Trophoblast cell (in vitro differentiated cells and primary cell): ENCODE data around the gene PDSS1.

Source experiments
- DNase-seq, 2 donors: peaks; one replicate each; pipeline ENCODE4 v3.0.0-alpha.2; 2016
- H2AFZ ChIP-seq: 2 replicates; pipeline ENCODE4 v1.6.1; 2013; ENCODE audit warnings: low read length, moderate library complexity, mild to moderate bottlenecking; ENCODE audit not compliant: insufficient read depth, poor library complexity
- H2AK5ac ChIP-seq: 2 replicates; pipeline ENCODE4 v1.6.1; 2013; ENCODE audit warnings: mild to moderate bottlenecking, low read length
- H2BK120ac ChIP-seq: 2 replicates; pipeline ENCODE4 v1.6.1; 2013; ENCODE audit warnings: low read length, mild to moderate bottlenecking, moderate library complexity; ENCODE audit not compliant: insufficient read depth, poor library complexity
- H2BK12ac ChIP-seq: 2 replicates; pipeline ENCODE4 v1.6.1; 2013; ENCODE audit warnings: mild to moderate bottlenecking, low read length, moderate library complexity
- H2BK5ac ChIP-seq: 2 replicates; pipeline ENCODE4 v1.6.1; 2013; ENCODE audit warnings: low read length, low read depth, moderate library complexity, mild to moderate bottlenecking; ENCODE audit not compliant: poor library complexity
- H3K14ac ChIP-seq: 2 replicates; pipeline ENCODE4 v1.6.1; 2013; ENCODE audit warnings: mild to moderate bottlenecking, low read length
- H3K18ac ChIP-seq: 2 replicates; pipeline ENCODE4 v1.6.1; 2013; ENCODE audit warnings: mild to moderate bottlenecking, low read length
- H3K23ac ChIP-seq: 2 replicates; pipeline ENCODE4 v1.6.1; 2013; ENCODE audit warnings: low read length
- H3K27ac ChIP-seq: 2 replicates; pipeline ENCODE4 v1.5.1; 2013; ENCODE audit warnings: low read depth, mild to moderate bottlenecking, inconsistent platforms, low read length, moderate library complexity
- H3K27me3 ChIP-seq: 2 replicates; pipeline ENCODE4 v1.6.1; 2013; ENCODE audit warnings: inconsistent platforms, mild to moderate bottlenecking, low read length, moderate library complexity; ENCODE audit not compliant: insufficient read depth
- H3K36me3 ChIP-seq, 2 experiments: 1 replicate in 1 of 2; 2 replicates in 1 of 2; pipeline ENCODE4 v1.6.1; 2013; ENCODE audit warnings: low read length in 2 of 2, mild to moderate bottlenecking in 2 of 2, moderate library complexity in 1 of 2; ENCODE audit not compliant: insufficient read depth in 2 of 2, control insufficient read depth in 1 of 2
- H3K4ac ChIP-seq: 2 replicates; pipeline ENCODE4 v1.6.1; 2013; ENCODE audit warnings: low read depth, mild to moderate bottlenecking, low read length, moderate library complexity
- H3K4me1 ChIP-seq, 2 experiments: 1 replicate in 1 of 2; 2 replicates in 1 of 2; pipeline ENCODE4 v1.6.1; 2013; ENCODE audit warnings: low read length in 2 of 2, mild to moderate bottlenecking in 2 of 2, moderate library complexity in 1 of 2; ENCODE audit not compliant: insufficient read depth in 2 of 2, control insufficient read depth in 1 of 2
- H3K4me2 ChIP-seq: 2 replicates; pipeline ENCODE4 v1.6.1; 2013; ENCODE audit warnings: inconsistent platforms, mild to moderate bottlenecking, low read length, moderate library complexity
- H3K4me3 ChIP-seq: 2 replicates; pipeline ENCODE4 v1.5.1; 2013; ENCODE audit warnings: mild to moderate bottlenecking, low read depth, low read length, inconsistent platforms
- H3K79me1 ChIP-seq: one replicate; pipeline ENCODE4 v1.6.1; 2013; ENCODE audit warnings: low read length
- H3K79me2 ChIP-seq: 2 replicates; pipeline ENCODE4 v1.6.1; 2013; ENCODE audit warnings: low read length, mild to moderate bottlenecking; ENCODE audit not compliant: control insufficient read depth, insufficient read depth, poor library complexity
- H3K9ac ChIP-seq: 2 replicates; pipeline ENCODE4 v1.6.1; 2013; ENCODE audit warnings: mild to moderate bottlenecking, low read length
- H3K9me3 ChIP-seq: 2 replicates; pipeline ENCODE4 v1.6.1; 2013; ENCODE audit warnings: low read depth, mild to moderate bottlenecking, control low read depth, inconsistent platforms, low read length; ENCODE audit not compliant: insufficient read depth
- H4K12ac ChIP-seq: 2 replicates; pipeline ENCODE4 v1.6.1; 2013; ENCODE audit warnings: low read depth, mild to moderate bottlenecking, low read length, moderate library complexity
- H4K8ac ChIP-seq: 2 replicates; pipeline ENCODE4 v1.6.1; 2013; ENCODE audit warnings: low read depth, mild to moderate bottlenecking, low read length, moderate library complexity
- H4K91ac ChIP-seq: one replicate; pipeline ENCODE4 v1.6.1; 2013; ENCODE audit warnings: low read depth, mild to moderate bottlenecking, low read length, moderate library complexity
- WGBS: extraction: QIAGEN DNeasy Blood & Tissue Kit; methylation state at CpG from one replicate; pipeline ENCODE4 v1.1.7; 2013; ENCODE audit warnings: missing lambda C conversion rate; ENCODE audit not compliant: insufficient read length, insufficient coverage; ENCODE audit errors: extremely low coverage; 5-methylcytosine and 5-hydroxymethylcytosine counted together

PDSS1 gene

DNA sequence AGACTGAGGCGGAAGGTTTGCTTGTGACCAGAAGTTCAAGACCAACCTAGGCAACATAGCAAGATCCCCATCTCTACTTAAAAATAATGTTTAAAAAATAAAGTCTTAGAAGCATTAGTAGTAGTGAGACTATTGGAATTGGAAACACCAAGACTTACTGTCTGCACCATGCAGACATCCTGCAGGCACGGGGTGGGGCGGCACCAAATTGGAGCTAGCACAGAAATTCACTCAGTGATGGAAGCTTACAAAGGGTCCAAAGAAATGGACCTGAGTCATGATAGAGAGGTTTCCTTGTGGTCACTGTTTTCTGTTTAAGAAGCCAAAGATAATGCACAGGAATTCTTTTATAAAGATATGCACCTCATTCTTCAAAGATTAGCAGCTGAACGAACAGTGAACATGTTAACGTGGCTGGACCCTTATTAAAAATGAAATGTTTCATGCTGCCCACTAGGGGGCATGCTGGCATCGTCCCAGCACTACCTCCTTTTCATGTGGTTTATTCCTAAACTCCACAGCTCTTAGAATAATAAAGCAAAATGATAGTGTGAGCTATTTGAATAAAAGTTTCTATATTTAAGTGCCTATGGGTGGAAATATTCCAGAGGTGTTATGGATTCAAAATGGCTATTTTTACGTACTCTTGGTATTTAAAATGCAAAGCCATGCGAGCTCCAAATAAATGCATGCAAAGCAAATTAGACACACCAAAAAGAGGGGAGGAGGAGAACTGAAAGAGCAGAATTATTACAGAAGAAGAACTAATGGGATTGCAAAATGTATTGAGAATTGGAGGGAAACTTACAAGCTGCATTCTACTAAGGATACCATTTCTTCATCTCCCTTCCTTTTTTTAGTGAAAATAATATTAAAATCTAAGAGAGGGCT lies 28.6 kb downstream of the PDSS1 start:
- no peaks in the 10 kb centered on the region for H3K27me3 ChIP-seq
- H2BK120ac ChIP-seq: no peak overlapping the region
- H2BK5ac ChIP-seq: no peak overlapping the region
- no peak overlapping the region for H4K12ac ChIP-seq
- H3K4me3 ChIP-seq: no peak overlapping the region
- H3K9me3 ChIP-seq: no peaks in the 10 kb centered on the region
- no peak overlapping the region for H3K9ac ChIP-seq
- DNase-seq: peak; percentile 7 to 72
- H3K27ac ChIP-seq: no peak overlapping the region
- no peaks in the 10 kb centered on the region for H3K79me2 ChIP-seq
- H4K91ac ChIP-seq: no peak overlapping the region
- H2AK5ac ChIP-seq: no peak overlapping the region
- H3K4ac ChIP-seq: no peak overlapping the region
- no peak overlapping the region for H2BK12ac ChIP-seq
- no peak overlapping the region for H3K14ac ChIP-seq
- H3K23ac ChIP-seq: no peak overlapping the region
- no peaks in the 10 kb centered on the region for H3K79me1 ChIP-seq
- peaks cover 0 to 3% of the 10 kb centered on the region in 2 experiments for H3K4me1 ChIP-seq
- H4K8ac ChIP-seq: no peak overlapping the region
- no peak overlapping the region for H3K18ac ChIP-seq
- peaks cover 11 to 15% of the 10 kb centered on the region in 2 experiments for H3K36me3 ChIP-seq
- WGBS: no CpG with 5 or more reads among the region's 8 CpGs
- H3K4me2 ChIP-seq: no peak overlapping the region
- H2AFZ ChIP-seq: no peak overlapping the region

DNA sequence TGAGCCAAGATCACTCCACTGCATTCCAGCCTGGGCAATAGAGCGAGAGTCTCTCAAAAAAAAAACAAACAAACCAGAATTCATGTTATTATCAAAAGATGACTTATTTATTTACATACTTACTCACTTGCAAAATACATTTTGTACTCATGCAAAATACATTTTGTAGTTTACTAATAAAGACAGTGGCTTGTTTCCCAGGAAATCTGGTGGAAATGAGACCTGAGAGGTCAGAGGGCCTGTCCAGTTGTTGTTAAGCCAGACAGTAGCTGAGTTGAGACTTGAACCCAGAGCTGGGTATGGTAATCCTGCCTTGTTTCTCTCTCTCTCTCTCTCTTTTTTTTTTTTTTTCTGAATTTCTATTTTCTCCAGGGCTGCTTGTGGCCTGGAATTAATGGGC lies 29.5 kb downstream of the PDSS1 start:
- Histone ChIP-seq H3K18ac (no peak overlapping the region), H3K4me3 (no peak overlapping the region), H2BK5ac (no peak overlapping the region), H3K27ac (no peak overlapping the region), H4K12ac (no peak overlapping the region), H3K9me3 (no peaks in the 10 kb centered on the region), H3K14ac (no peak overlapping the region), H3K4me1 (peaks cover 0 to 3% of the 10 kb centered on the region in 2 experiments), H2BK12ac (no peak overlapping the region), H3K4ac (no peak overlapping the region), H3K9ac (no peak overlapping the region), H3K4me2 (no peak overlapping the region), H3K23ac (no peak overlapping the region), H2AK5ac (no peak overlapping the region), H3K79me1 (no peaks in the 10 kb centered on the region), H3K27me3 (no peaks in the 10 kb centered on the region), H4K91ac (no peak overlapping the region), H2BK120ac (no peak overlapping the region), H2AFZ (no peak overlapping the region), H4K8ac (no peak overlapping the region), H3K36me3 (peaks cover 9 to 12% of the 10 kb centered on the region in 2 experiments), H3K79me2 (no peaks in the 10 kb centered on the region)
- DNase-seq: no peak
- no CpG with 5 or more reads among the region's 1 CpG for WGBS

DNA sequence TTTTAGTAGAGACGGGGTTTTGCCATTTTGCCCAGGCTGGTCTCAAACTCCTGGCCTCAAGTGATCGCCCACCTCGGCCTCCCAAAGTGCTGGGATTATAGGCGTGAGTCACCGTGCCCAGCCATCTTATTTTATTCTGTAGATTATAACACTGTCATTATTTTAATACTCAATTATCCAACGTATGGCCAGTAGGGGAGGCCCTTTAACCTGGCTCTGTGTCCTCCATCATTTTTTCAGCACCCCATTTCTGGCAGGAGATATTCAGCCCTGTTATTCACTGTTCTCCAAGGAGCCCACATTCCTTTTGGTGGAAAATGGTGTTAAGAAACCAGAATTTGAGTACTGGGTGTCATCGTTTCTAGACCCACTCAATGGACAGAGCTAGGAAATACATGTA lies 31.5 kb downstream of the PDSS1 start:
- peaks cover 6 to 10% of the 10 kb centered on the region in 2 experiments for H3K4me1 ChIP-seq
- no peak overlapping the region for H3K4me2 ChIP-seq
- no peak overlapping the region for H2AK5ac ChIP-seq
- no peak overlapping the region for H2BK5ac ChIP-seq
- no peak overlapping the region for H3K9ac ChIP-seq
- no peak overlapping the region for H2BK12ac ChIP-seq
- no peak overlapping the region for H4K91ac ChIP-seq
- no peaks in the 10 kb centered on the region for H3K9me3 ChIP-seq
- H3K18ac ChIP-seq: no peak overlapping the region
- H3K27me3 ChIP-seq: no peaks in the 10 kb centered on the region
- no peak overlapping the region for H3K23ac ChIP-seq
- no peaks in the 10 kb centered on the region for H3K79me2 ChIP-seq
- no CpG with 5 or more reads among the region's 7 CpGs for WGBS
- no peak for DNase-seq
- H2BK120ac ChIP-seq: no peak overlapping the region
- H3K14ac ChIP-seq: no peak overlapping the region
- H3K79me1 ChIP-seq: peaks cover under 1% of the 10 kb centered on the region
- no peak overlapping the region for H3K4ac ChIP-seq
- H3K27ac ChIP-seq: no peak overlapping the region
- H3K36me3 ChIP-seq: peaks cover 7 to 17% of the 10 kb centered on the region in 2 experiments
- no peak overlapping the region for H3K4me3 ChIP-seq
- no peak overlapping the region for H4K8ac ChIP-seq
- H2AFZ ChIP-seq: no peak overlapping the region
- no peak overlapping the region for H4K12ac ChIP-seq

DNA sequence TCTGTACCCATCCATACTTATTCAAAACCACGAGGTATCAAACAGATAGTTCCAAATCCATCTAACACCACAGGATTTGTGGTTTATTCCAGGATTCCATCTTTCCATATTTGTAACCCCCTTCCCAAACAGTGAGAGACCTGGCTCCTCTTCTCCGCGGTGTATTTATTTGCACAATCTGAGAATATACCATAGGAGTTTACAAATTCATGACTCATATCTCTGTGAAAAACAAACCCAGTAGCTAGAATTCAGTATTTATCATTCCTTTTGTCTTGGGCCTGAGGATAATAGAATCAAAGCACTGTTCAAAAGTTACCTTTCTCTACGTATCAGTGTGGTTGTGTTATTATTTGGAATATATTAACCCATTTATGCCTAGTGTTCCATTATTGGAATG lies 31.9 kb downstream of the PDSS1 start:
- H3K9ac ChIP-seq: no peak overlapping the region
- H3K18ac ChIP-seq: no peak overlapping the region
- no peaks in the 10 kb centered on the region for H3K9me3 ChIP-seq
- H3K4ac ChIP-seq: no peak overlapping the region
- peaks cover 6 to 11% of the 10 kb centered on the region in 2 experiments for H3K4me1 ChIP-seq
- no peak overlapping the region for H2BK5ac ChIP-seq
- no peak overlapping the region for H3K4me3 ChIP-seq
- DNase-seq: no peak
- H3K79me1 ChIP-seq: peaks cover 2% of the 10 kb centered on the region
- H3K23ac ChIP-seq: no peak overlapping the region
- H4K12ac ChIP-seq: no peak overlapping the region
- H3K79me2 ChIP-seq: no peaks in the 10 kb centered on the region
- WGBS: no CpG with 5 or more reads among the region's 4 CpGs
- no peak overlapping the region for H2BK12ac ChIP-seq
- no peak overlapping the region for H2AK5ac ChIP-seq
- no peaks in the 10 kb centered on the region for H3K27me3 ChIP-seq
- H3K14ac ChIP-seq: no peak overlapping the region
- H3K27ac ChIP-seq: no peak overlapping the region
- H2BK120ac ChIP-seq: no peak overlapping the region
- peaks cover 7 to 17% of the 10 kb centered on the region in 2 experiments for H3K36me3 ChIP-seq
- no peak overlapping the region for H3K4me2 ChIP-seq
- H2AFZ ChIP-seq: no peak overlapping the region
- H4K91ac ChIP-seq: no peak overlapping the region
- no peak overlapping the region for H4K8ac ChIP-seq
